Brain pericyte (primary cell): ENCODE data around the gene ANO10.

ENCODE experiments used
- DNase-seq: peaks from one replicate; pipeline ENCODE4 v3.0.0-alpha.2; 2012; ENCODE audit warnings: low read depth, low spot score

ANO10 gene

GRCh38 chr3:43349716-43350115 lies 272.1 kb downstream of the ANO10 start:
- no peak for DNase-seq

- DNase-seq = no peak
These were observed 272.8 kb downstream of the ANO10 start for GRCh38 chr3:43348852-43349574.

- no peak for DNase-seq
These were observed 273.5 kb downstream of the ANO10 start for GRCh38 chr3:43348350-43348749.

GRCh38 chr3:43347774-43348173 lies 274.0 kb downstream of the ANO10 start:
- DNase-seq = no peak

- no peak for DNase-seq
These were observed 274.6 kb downstream of the ANO10 start for GRCh38 chr3:43346978-43347749.

- DNase-seq = no peak
These were observed 275.9 kb downstream of the ANO10 start for GRCh38 chr3:43345877-43346276.

GRCh38 chr3:43345246-43345645 lies 276.6 kb downstream of the ANO10 start:
- DNase-seq = no peak

GRCh38 chr3:43344520-43344919 lies 277.3 kb downstream of the ANO10 start:
- DNase-seq = no peak

GRCh38 chr3:43343815-43344214 lies 278.0 kb downstream of the ANO10 start:
- DNase-seq = no peak

- no peak for DNase-seq
These were observed 278.6 kb downstream of the ANO10 start for GRCh38 chr3:43343185-43343584.

- no peak for DNase-seq
These were observed 280.0 kb downstream of the ANO10 start for GRCh38 chr3:43341788-43342187.

GRCh38 chr3:43340403-43340802 lies 281.4 kb downstream of the ANO10 start:
- DNase-seq = no peak

GRCh38 chr3:43338295-43338694 lies 283.5 kb downstream of the ANO10 start:
- no peak for DNase-seq

GRCh38 chr3:43335799-43336198 lies 286.0 kb downstream of the ANO10 start:
- DNase-seq = no peak

GRCh38 chr3:43334976-43335375 lies 286.8 kb downstream of the ANO10 start:
- no peak for DNase-seq

- DNase-seq = no peak
These were observed 290.4 kb downstream of the ANO10 start for GRCh38 chr3:43331381-43331780.

- DNase-seq = no peak
These were observed 290.8 kb downstream of the ANO10 start for GRCh38 chr3:43330981-43331380.

GRCh38 chr3:43328653-43329052 lies 293.2 kb downstream of the ANO10 start:
- DNase-seq = no peak

- DNase-seq = no peak
These were observed 294.2 kb downstream of the ANO10 start for GRCh38 chr3:43327582-43327979.

GRCh38 chr3:43326891-43327581 lies 294.8 kb downstream of the ANO10 start:
- DNase-seq = no peak

- no peak for DNase-seq
These were observed 298.3 kb downstream of the ANO10 start for GRCh38 chr3:43323541-43323940.

GRCh38 chr3:43320288-43320687 lies 301.5 kb downstream of the ANO10 start:
- no peak for DNase-seq

GRCh38 chr3:43319794-43320193 lies 302.0 kb downstream of the ANO10 start:
- no peak for DNase-seq
